ENCODE results near the gene UBA52.
"Not testable (repeated sequence)": the region's sequence is repeated elsewhere in the genome, so short reads cannot be mapped to it uniquely, and the experiment has no call there.

The UBA52 gene

DNA sequence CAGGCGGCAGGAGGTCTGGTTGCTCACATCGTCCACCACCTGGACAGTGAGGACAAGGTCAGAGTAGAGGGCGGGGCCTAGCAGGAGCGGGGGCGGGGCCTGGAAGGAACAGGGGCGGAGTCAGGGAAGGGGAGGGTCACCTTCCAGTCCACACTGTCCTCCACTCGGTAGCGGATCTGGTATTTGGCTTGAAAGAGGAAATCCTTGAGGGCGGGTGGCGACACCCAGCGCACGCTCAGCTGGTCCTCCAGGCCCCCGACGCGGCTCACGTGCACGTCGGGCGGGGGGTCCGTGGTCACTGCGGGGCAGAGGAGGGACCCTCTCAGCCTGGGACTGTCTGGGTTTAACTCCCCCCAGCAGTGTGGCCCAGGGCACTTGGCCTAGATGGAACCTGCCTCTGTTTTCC lies 25.1 kb downstream of the UBA52 start:
- DNase-seq (ENCODE audit: low spot score) (peak; percentile 62), ATAC-seq (ENCODE audit: low read depth) (peak; percentile 41; the same call in 1 of the 3 replicates)
- Histone ChIP-seq H3K9me3 (ENCODE audit: severe bottlenecking) (no peaks in the 10 kb centered on the region), H3K27ac (ENCODE audit: poor library complexity, severe bottlenecking) (no peak overlapping the region), H3K36me3 (ENCODE audit: low read depth) (no peaks in the 10 kb centered on the region), H3K4me3 (ENCODE audit: severe bottlenecking) (no peak overlapping the region), H3K27me3 (ENCODE audit: insufficient read depth, poor library complexity, severe bottlenecking) (no peaks in the 10 kb centered on the region), H3K4me1 (ENCODE audit: insufficient read depth, poor library complexity, severe bottlenecking) (no peaks in the 10 kb centered on the region)
- no peak for TF ChIP-seq CTCF (IDR thresholded peaks at IDR 0.05; ENCODE audit: poor library complexity, severe bottlenecking)

- Histone ChIP-seq H3K36me3 (ENCODE audit: low read depth) (no peaks in the 10 kb centered on the region), H3K4me3 (ENCODE audit: severe bottlenecking) (no peak overlapping the region), H3K27ac (ENCODE audit: poor library complexity, severe bottlenecking) (no peak overlapping the region), H3K4me1 (ENCODE audit: insufficient read depth, poor library complexity, severe bottlenecking) (no peaks in the 10 kb centered on the region), H3K27me3 (ENCODE audit: insufficient read depth, poor library complexity, severe bottlenecking) (no peaks in the 10 kb centered on the region), H3K9me3 (ENCODE audit: severe bottlenecking) (no peaks in the 10 kb centered on the region)
- no peak for TF ChIP-seq CTCF (IDR thresholded peaks at IDR 0.05; ENCODE audit: poor library complexity, severe bottlenecking)
- DNase-seq (ENCODE audit: low spot score) = peak; percentile 47
- no peak for ATAC-seq (ENCODE audit: low read depth)
Measured at GRCh38 chr19:18597809-18598660, 26.4 kb downstream of the UBA52 start.

- H3K27ac ChIP-seq (ENCODE audit: poor library complexity, severe bottlenecking) = no peak overlapping the region
- H3K4me1 ChIP-seq (ENCODE audit: insufficient read depth, poor library complexity, severe bottlenecking) = no peaks in the 10 kb centered on the region
- H3K27me3 ChIP-seq (ENCODE audit: insufficient read depth, poor library complexity, severe bottlenecking) = no peaks in the 10 kb centered on the region
- H3K9me3 ChIP-seq (ENCODE audit: severe bottlenecking) = no peaks in the 10 kb centered on the region
- ATAC-seq (ENCODE audit: low read depth) (no peak), DNase-seq (ENCODE audit: low spot score) (peak; percentile 62)
- H3K36me3 ChIP-seq (ENCODE audit: low read depth) = no peaks in the 10 kb centered on the region
- no peak overlapping the region for H3K4me3 ChIP-seq (ENCODE audit: severe bottlenecking)
- no peak for TF ChIP-seq CTCF (IDR thresholded peaks at IDR 0.05; ENCODE audit: poor library complexity, severe bottlenecking)
Measured at GRCh38 chr19:18599485-18599884, 27.8 kb downstream of the UBA52 start.

GRCh38 chr19:18600692-18601397 lies 29.2 kb downstream of the UBA52 start:
- not testable (repeated sequence) for H3K27ac ChIP-seq (ENCODE audit: poor library complexity, severe bottlenecking); ATAC-seq (ENCODE audit: low read depth); H3K4me1 ChIP-seq (ENCODE audit: insufficient read depth, poor library complexity, severe bottlenecking); H3K9me3 ChIP-seq (ENCODE audit: severe bottlenecking); H3K36me3 ChIP-seq (ENCODE audit: low read depth); DNase-seq (ENCODE audit: low spot score); H3K4me3 ChIP-seq (ENCODE audit: severe bottlenecking)
- peaks cover 12% of the 10 kb centered on the region for H3K27me3 ChIP-seq (ENCODE audit: insufficient read depth, poor library complexity, severe bottlenecking)

DNA sequence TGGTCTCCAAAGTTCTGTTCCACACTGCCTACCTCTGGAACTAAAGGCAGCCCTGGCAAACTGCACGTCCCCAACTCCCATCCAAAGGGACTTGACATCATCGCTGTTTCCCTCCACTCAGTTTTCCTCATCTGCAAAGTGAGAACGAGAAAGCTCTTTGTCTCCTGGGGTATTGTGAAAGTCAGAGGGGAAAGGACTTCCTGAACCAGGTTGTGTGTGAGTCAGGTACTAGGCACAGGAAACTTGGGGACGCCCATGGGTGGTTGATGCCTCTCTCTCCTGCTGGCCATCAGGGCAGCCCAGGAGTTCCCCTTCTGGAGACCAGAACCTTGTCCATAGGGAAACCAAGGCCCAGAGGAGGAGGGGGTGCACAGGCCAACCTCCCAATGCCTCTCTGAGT lies 30.2 kb downstream of the UBA52 start:
- DNase-seq (ENCODE audit: low spot score) (no peak), ATAC-seq (ENCODE audit: low read depth) (no peak)
- Histone ChIP-seq H3K27me3 (ENCODE audit: insufficient read depth, poor library complexity, severe bottlenecking) (peaks cover 17% of the 10 kb centered on the region), H3K4me1 (ENCODE audit: insufficient read depth, poor library complexity, severe bottlenecking) (no peaks in the 10 kb centered on the region), H3K27ac (ENCODE audit: poor library complexity, severe bottlenecking) (no peak overlapping the region), H3K4me3 (ENCODE audit: severe bottlenecking) (no peak overlapping the region), H3K9me3 (ENCODE audit: severe bottlenecking) (no peaks in the 10 kb centered on the region), H3K36me3 (ENCODE audit: low read depth) (no peaks in the 10 kb centered on the region)
- TF ChIP-seq CTCF (IDR thresholded peaks at IDR 0.05; ENCODE audit: poor library complexity, severe bottlenecking) = no peak
